Panc1 (cell line): ENCODE results near the gene ITPA.

Experiments used
- POLR2AphosphoS5 ChIP-seq: IDR thresholded peaks from 2 replicates; pipeline ENCODE4 v1.6.1; 2012; ENCODE audit warnings: mild to moderate bottlenecking, low read depth, low read length, moderate library complexity
- SIN3A ChIP-seq: IDR thresholded peaks from 2 replicates; pipeline ENCODE4 v1.6.1; 2012; ENCODE audit warnings: low read depth, mild to moderate bottlenecking, low read length, moderate library complexity, borderline replicate concordance; ENCODE audit not compliant: insufficient read depth
- TCF7L2 ChIP-seq: IDR thresholded peaks from 2 replicates; pipeline ENCODE4 v1.6.1; 2011; ENCODE audit warnings: mild to moderate bottlenecking, low read depth, low read length, inconsistent platforms
- TF ChIP-seq, protein P1 (sequence below): fragments of 450-650 bp; IDR thresholded peaks from 2 replicates; pipeline ENCODE4 v1.5.1; 2017; ENCODE audit warnings: mild to moderate bottlenecking
- TF ChIP-seq, protein P2 (sequence below), 2 experiments: IDR thresholded peaks; 2 replicates each; pipeline ENCODE4 v1.6.1; 2011 to 2012; ENCODE audit warnings: low read depth in 2 of 2, control low read depth in 1 of 2, low read length in 1 of 2, mild to moderate bottlenecking in 1 of 2, moderate library complexity in 1 of 2; ENCODE audit not compliant: insufficient read depth in 1 of 2

DNA sequence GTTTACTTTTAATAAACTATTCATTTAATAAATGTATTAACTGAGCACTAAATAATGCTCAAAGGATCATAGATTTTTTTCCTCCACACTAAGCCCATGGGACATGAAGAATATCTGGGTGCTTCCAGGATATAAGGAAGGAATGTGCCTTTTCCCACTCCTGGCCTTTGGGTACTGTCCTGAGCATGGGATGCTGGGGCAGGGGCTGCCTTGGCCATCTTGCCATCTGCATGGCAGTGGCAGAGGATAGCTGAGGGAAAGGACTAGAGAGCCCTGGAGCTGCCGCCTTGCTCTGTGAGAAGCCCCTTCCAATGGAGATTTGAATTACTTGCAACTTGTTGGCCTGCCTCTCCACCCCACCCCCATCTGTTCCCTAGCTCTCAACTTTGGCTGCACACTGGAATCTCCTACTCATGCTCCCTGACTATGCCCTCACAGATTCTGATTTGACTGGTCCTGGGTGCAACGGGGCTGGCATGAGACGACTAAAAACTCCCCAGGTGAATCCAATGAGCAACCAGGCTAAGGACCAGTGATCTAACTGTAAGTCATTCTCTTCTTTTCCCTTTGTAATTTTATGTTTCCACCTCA is 20.4 kb upstream of the ITPA start:
- TF ChIP-seq, protein P1, sequence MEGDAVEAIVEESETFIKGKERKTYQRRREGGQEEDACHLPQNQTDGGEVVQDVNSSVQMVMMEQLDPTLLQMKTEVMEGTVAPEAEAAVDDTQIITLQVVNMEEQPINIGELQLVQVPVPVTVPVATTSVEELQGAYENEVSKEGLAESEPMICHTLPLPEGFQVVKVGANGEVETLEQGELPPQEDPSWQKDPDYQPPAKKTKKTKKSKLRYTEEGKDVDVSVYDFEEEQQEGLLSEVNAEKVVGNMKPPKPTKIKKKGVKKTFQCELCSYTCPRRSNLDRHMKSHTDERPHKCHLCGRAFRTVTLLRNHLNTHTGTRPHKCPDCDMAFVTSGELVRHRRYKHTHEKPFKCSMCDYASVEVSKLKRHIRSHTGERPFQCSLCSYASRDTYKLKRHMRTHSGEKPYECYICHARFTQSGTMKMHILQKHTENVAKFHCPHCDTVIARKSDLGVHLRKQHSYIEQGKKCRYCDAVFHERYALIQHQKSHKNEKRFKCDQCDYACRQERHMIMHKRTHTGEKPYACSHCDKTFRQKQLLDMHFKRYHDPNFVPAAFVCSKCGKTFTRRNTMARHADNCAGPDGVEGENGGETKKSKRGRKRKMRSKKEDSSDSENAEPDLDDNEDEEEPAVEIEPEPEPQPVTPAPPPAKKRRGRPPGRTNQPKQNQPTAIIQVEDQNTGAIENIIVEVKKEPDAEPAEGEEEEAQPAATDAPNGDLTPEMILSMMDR: no peak
- no peak for TF ChIP-seq POLR2AphosphoS5
- TF ChIP-seq SIN3A: no peak
- no peak for TF ChIP-seq TCF7L2
- TF ChIP-seq, protein P2, sequence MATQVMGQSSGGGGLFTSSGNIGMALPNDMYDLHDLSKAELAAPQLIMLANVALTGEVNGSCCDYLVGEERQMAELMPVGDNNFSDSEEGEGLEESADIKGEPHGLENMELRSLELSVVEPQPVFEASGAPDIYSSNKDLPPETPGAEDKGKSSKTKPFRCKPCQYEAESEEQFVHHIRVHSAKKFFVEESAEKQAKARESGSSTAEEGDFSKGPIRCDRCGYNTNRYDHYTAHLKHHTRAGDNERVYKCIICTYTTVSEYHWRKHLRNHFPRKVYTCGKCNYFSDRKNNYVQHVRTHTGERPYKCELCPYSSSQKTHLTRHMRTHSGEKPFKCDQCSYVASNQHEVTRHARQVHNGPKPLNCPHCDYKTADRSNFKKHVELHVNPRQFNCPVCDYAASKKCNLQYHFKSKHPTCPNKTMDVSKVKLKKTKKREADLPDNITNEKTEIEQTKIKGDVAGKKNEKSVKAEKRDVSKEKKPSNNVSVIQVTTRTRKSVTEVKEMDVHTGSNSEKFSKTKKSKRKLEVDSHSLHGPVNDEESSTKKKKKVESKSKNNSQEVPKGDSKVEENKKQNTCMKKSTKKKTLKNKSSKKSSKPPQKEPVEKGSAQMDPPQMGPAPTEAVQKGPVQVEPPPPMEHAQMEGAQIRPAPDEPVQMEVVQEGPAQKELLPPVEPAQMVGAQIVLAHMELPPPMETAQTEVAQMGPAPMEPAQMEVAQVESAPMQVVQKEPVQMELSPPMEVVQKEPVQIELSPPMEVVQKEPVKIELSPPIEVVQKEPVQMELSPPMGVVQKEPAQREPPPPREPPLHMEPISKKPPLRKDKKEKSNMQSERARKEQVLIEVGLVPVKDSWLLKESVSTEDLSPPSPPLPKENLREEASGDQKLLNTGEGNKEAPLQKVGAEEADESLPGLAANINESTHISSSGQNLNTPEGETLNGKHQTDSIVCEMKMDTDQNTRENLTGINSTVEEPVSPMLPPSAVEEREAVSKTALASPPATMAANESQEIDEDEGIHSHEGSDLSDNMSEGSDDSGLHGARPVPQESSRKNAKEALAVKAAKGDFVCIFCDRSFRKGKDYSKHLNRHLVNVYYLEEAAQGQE (IDR thresholded peaks at IDR 0.05; ENCODE audit: insufficient read depth in 1 of 2, low read depth in 2 of 2, low read length in 1 of 2): no peak
